Stimulated activated CD8-positive, alpha-beta memory T cell treated with anti-CD3 and anti-CD28 coated beads, Interleukin-2, amount 100 ng/mL, for 1 hour (primary cell): ENCODE measurements around the gene CMC4.

ENCODE experiments used
- DNase-seq, 2 donors: peaks; one replicate each; pipeline ENCODE4 v3.0.0-alpha.2; 2020; ENCODE audit warnings: low read depth in 2 of 2

The CMC4 gene

DNA sequence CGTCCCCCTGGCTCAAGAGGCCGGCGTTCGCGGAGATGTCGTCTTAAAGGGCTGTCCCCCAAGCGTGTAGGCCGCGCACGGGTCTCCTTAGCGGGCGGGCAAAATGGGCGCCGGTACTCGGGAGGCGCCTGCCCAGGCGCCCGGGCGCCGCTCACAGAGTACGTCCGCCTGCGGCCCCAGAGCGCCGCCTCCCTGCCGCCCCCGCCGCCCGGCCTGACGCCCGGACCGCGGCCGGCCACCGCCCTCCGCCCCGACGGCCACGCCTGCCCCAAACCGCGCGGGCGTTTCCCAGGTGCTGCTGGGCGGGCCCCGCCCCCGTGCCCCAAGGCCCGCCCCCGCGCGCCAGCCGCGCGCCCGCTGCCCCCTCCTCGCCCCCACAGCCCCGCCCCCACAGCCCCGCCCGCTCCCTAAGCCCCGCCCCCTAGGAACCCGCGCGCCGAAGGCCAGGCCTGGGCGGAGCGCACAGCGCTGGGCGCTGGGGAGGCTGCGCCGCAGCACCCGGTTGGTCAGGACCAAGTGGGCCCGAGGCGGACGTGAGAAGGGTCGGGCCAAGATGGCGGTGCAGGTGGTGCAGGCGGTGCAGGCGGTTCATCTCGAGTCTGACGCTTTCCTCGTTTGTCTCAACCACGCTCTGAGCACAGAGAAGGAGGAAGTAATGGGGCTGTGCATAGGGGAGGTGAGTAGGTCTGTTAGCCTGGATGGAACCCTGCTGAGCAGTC, at the start of gene CMC4, which contains the start of the genes BRCC3 and MTCP1:
TSS of gene CMC4 (minus strand) at position 162 of the 719 bp plus-strand sequence. CDS start 7,113 bp downstream, outside the sequence.
TSS of gene BRCC3 (plus strand) at position 534 of the 719 bp plus-strand sequence. CDS start at position 554, 20 bp downstream.
TSS of gene MTCP1 (minus strand) at position 162 of the 719 bp plus-strand sequence. CDS start 5,126 bp downstream, outside the sequence.
- peak; percentile 51 to 64 for DNase-seq

GRCh38 chrX:155115174-155115819, 44.4 kb upstream of the CMC4 start:
- DNase-seq: no peak

GRCh38 chrX:155113097-155113496, 42.2 kb upstream of the CMC4 start:
- DNase-seq: no peak

GRCh38 chrX:155112171-155112570, 41.2 kb upstream of the CMC4 start:
- DNase-seq: no peak

DNA sequence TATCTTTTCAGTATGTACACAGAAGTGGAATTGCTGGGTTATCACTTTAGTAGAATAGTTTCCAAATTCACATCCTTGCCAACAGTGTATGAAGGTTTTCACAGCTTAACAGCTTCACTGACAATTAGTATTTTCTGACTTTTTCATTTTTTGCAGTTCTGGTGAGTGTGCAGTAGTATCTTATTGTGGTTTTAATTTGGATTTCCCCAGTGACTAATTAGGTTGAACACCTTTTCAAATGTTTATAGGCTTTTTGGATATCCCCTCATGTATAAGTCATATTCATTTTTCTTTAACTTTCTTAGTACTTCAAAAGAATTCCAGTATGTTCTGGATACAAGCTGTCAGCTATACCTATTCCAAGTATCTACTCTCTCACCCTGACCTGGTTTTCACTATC, 37.5 kb upstream of the CMC4 start:
- no peak for DNase-seq

GRCh38 chrX:155105919-155106318, 35.0 kb upstream of the CMC4 start:
- DNase-seq: no peak

DNA sequence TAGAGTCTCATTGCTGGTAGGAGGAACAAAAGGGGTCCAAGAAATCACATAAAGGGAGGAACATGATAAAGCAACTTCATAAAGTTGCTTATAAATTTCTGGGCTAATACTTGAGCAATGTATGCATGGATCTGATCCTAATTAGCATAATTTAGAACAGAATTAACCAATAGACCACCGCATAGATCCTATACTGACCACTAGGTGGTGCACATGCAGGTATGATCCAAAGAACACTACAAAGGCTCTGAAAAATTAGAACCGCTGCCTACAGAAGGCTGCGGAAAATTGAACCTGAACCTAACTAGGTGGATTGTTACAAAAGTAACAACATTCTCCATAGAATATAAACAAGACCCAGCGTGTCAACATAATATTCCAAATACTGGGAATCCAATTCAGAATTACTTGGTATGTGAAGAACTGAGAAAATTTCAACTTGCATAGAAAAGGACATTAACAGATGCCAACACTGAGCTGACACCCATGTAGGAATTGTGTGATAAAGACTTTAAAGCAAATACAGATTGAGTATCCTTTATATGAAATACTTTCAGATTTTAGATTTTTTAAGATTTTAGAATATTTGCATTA, 23.6 kb upstream of the CMC4 start:
- DNase-seq: no peak

DNA sequence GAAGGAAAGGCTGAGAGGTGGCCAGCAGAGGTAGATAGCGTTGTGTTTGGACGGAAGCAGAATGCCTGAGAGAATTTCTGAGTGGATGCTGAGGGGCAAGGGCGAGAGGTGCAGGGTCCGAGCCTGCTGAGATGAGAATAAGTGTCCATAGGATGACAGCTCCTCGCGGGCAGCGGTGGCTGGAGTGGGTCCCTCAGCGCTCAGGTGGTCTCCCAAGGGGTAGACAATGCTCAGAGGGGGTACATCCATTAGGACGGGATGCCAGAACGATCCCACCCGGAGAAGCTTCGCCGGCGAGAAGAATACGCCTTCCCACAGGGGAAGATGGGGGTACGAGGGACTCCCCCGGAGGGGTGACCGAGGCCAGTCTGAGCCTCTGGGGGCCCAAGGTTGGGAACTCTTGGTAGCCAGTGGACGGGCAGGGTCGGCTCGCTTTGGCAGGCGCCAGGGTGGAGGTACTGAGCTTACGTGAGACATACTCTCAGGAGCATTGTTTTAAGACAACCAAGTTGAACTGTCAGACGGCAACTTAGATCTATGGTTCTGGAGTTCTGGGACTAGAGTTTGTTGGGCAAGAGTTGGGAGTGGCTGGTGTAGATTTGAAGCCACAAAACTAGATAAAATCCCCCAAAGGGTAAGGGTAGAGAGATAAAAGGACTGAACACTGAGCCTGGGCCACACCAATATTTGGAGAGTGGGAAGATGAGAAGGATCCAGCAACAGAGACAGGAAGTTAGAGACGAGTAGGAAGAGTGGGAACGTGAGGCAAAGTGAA, 16.2 kb upstream of the CMC4 start:
- no peak for DNase-seq

DNA sequence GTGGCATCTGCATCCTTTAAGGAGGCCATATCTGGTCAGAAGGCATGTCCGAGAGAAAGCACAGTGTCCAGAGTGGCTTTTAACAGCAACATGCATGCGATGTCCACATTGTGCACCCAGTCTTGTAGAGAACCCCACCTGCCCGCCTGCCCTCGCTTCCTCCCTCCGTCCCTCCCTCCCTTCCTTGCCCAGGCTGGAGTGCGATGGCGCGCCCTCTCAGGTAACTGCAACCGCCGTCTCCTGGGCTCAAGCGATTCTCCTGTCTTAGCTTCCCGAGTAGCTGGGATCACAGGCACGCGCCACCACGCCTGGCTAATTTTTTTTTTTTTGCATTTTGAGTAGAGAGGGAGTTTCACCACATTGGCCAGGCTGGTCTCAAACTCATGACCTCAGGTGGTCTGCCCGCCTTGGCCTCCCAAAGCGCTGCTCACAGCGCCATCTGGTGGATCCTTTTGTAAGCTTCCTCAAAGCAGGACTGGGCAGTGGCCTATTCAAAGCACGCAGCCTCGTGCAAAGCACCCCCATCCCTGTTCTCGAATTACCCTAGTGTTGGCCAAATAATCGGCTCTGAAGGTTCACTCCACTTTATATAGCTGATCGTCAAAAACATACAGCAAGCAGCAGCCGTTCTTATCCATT, 15.4 kb upstream of the CMC4 start:
- DNase-seq: no peak

- DNase-seq: no peak
These were observed 851 bp upstream of the CMC4 start for GRCh38 chrX:155071694-155072280.

DNA sequence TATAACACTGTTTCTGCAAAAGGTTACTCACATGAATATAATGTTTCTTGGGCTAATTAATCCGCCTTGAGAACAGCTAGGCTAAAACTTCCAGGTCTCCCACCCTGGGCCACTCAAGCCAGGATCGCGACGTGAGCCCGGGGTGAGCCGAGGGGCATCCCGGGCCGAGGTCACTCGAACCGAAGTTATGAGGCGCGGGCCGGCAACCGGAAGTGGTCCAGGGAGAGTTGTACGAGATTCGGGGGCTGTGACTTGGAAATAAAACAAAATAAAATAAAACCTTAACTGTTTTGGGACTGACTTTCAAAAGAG, 317 bp downstream of the CMC4 start:
- no peak for DNase-seq

DNA sequence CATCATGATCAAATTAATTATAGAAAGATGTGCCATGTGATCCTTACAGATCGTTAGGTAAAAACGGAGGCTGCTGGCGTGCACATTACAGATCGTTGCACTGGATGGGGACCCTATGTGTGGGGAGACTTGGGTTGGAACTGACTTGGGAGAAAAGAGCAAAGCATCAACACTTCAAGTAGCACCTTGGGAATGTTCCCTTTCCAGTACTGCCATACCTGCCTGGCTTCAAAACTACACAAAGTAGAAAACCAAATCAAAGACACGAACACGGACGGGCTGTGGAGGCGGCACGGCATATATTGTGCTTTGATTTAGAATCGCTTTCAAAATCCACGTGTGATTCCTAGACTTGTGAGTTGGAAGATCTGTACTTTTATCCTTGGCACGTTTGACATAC, 898 bp downstream of the CMC4 start:
- DNase-seq: no peak

DNA sequence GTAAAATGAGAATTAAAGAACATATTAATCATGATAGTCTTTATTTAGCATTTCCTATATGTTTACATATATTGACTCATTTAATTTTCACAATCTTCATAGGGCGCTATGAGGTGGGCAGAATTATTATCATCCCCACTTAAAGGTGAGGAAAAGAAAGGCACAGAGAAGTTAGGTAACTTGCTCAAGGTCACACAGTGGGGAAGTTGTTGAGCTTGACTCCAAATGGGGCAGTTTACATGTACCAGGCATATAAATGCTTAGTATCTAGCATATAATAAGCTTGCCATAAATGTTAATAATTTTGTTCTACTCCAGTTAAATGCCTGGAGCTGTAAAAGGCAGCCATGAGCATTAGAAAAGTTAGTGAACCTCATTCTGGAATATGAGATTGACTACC, 1.5 kb downstream of the CMC4 start:
- DNase-seq: no peak

- no peak for DNase-seq
These were observed 2.8 kb downstream of the CMC4 start for GRCh38 chrX:155068165-155068564.

DNA sequence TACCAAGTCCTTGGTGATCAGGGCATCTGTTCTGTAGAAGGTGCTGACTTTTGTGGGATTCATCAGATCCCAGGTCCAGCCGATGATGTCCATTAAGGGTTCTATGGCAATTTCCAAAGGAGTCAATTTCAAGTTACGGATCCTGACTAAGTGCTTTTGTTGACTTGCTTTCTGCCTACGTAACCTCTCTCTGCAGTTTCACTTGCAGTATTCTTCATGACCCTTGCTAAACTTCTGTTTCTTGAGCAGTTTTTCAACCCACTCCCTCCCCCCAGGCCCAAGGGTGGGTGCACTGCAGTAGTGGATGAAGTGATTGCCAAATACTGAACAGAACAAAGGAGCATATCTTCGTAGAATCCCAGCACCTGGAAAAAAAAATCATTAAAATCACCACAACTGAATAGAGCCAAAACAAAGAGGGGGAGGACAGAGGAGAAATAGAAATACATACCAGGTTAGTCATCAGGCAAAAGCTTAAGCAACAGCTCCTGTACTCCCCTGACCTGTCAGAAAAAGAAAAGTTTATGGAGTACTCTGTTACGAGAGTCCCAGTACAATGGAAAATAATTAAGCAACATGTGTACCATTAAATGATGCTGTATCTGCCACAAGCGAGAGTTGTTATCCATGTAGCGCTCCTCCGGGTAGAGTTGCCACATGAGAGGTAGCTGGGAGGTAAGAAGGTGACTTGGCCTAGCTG, 5.8 kb downstream of the CMC4 start:
- no peak for DNase-seq

- DNase-seq: no peak
These were observed 9.2 kb downstream of the CMC4 start for GRCh38 chrX:155061760-155062159.

DNA sequence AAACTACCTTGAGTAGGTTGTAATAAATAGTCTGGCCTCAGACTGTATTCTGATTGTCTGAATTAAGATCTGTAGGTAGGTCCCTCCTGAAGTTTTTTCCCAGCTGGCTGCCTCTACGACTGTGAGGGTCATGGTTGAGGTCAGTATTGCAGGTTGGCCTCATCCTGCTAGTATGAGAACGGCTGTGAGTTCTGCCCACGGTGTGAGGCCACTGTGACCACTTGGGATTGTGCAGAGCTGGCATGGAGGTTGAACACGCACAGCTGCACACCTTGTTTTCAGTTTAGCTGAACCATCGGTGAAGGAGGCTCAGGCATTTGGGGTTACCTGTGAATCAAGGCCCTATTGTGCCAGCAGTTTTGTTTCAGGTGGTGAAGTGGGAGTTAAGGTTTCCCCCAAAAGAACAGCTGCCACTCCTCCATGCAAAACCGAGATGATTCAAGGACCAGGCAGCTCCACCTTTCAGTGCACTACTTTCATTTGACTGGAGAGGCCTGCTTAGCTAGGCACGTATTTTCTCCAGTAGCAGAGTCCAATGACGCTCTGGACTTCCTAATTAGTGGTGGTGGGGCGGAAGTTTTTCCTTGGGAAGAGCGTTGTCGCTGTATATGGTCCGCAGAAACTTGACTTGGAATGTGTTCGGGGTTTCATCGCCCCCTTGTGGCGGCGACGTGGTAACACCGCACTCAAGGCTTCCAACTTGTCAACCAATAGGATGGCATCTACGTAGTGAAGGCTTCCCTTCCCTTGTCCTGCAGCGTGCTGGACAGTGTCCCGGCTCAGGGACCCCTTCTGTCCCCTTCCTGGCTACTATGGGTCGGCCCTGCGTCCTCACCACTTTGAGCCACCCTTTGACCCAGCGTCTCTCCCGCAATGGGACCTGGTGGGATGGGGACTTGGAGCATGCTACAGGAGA, 13.8 kb downstream of the CMC4 start:
- DNase-seq: no peak

- DNase-seq: no peak
These were observed 14.5 kb downstream of the CMC4 start for GRCh38 chrX:155056471-155056870.

GRCh38 chrX:155055494-155055893, 15.4 kb downstream of the CMC4 start:
- no peak for DNase-seq

DNA sequence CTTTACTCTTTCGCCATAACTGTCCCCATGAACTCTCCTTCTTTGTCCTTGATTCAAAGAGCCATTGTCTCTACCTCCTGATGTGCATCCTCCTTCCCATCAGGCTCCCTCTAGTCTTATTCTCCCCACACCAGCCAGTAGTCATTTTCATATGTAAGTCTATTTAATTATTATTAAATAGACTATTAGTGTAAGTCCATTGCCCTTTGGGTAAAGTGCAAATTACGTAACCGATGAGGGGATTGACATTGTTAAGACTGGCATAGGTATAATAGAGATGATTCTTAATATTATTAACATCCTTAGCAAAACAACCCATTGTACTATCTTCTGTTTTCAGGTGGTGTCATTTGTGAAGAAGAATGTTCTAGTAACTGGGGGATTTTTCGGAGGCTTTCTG, 16.7 kb downstream of the CMC4 start:
- no peak for DNase-seq
